Lung (tissue), 12 donors: ENCODE measurements around the gene TSPO2. TPM values are rescaled to one million over a fixed set of nuclear protein-coding genes. Genes with fewer than 3 reads are reported as not detected.
A peak's percentile ranks its signal among the peaks of the same experiment; 100 is the strongest.

Experiments used
- ATAC-seq: fragments of 200-7000 bp; cut with Tn5 transposase; one replicate; pipeline ENCODE4 v1.9.1; 2020; ENCODE audit warnings: moderate number of reproducible peaks; ENCODE audit not compliant: insufficient read depth, low FRiP score
- DNase-seq, 3 donors: peaks; one replicate each; pipeline ENCODE4 v3.0.0-alpha.2; 2013 to 2017
- H3K27ac ChIP-seq, 2 donors: one replicate each; pipeline ENCODE4 v1.5.1; 2013; ENCODE audit warnings: mild to moderate bottlenecking in 2 of 2, moderate library complexity in 2 of 2, control low read depth in 1 of 2, inconsistent platforms in 1 of 2, low read depth in 1 of 2, low read length in 1 of 2
- H3K27me3 ChIP-seq, 3 donors: one replicate each; pipeline ENCODE4 v1.5.1; 2013; ENCODE audit warnings: low read length in 2 of 3; ENCODE audit not compliant: control insufficient read depth in 3 of 3, insufficient read depth in 3 of 3
- H3K36me3 ChIP-seq, 4 donors: one replicate each; pipeline ENCODE4 v1.5.1; 2013; ENCODE audit warnings: low read length in 4 of 4, mild to moderate bottlenecking in 1 of 4, moderate library complexity in 1 of 4; ENCODE audit not compliant: control insufficient read depth in 4 of 4, insufficient read depth in 4 of 4
- H3K4me1 ChIP-seq, 5 donors: one replicate each; pipeline ENCODE4 v1.5.1; 2013; ENCODE audit warnings: low read length in 5 of 5, mild to moderate bottlenecking in 2 of 5, moderate library complexity in 1 of 5; ENCODE audit not compliant: control insufficient read depth in 5 of 5, insufficient read depth in 5 of 5
- H3K4me3 ChIP-seq: one replicate; pipeline ENCODE4 v1.5.1; 2013; ENCODE audit warnings: mild to moderate bottlenecking, control low read depth, moderate library complexity
- H3K9ac ChIP-seq, 2 donors: one replicate each; pipeline ENCODE4 v1.5.1; 2013; ENCODE audit warnings: low read length in 2 of 2, control low read depth in 1 of 2; ENCODE audit not compliant: insufficient read depth in 1 of 2
- H3K9me3 ChIP-seq, 4 donors: one replicate each; pipeline ENCODE4 v1.5.1; 2013; ENCODE audit warnings: low read length in 3 of 4, mild to moderate bottlenecking in 1 of 4, moderate library complexity in 1 of 4; ENCODE audit not compliant: control insufficient read depth in 4 of 4, insufficient read depth in 3 of 4
- CTCF ChIP-seq: IDR thresholded peaks from 2 replicates; pipeline ENCODE4 v1.5.1; 2012; ENCODE audit warnings: mild to moderate bottlenecking; ENCODE audit errors: control extremely low read depth, extremely low read depth
- WGBS, 2 donors: extraction: QIAGEN DNeasy Blood & Tissue Kit; methylation state at CpG; one replicate each; pipeline ENCODE4 v1.1.7; 2013; 5-methylcytosine and 5-hydroxymethylcytosine counted together
- polyA plus RNA-seq, 2 donors: library from polyadenylated mRNA; stranded (reverse); fragments of 200-250 nt; gene quantifications; one replicate each; pipeline ENCODE4 v1.2.1, GENCODE V29; 2013
- total RNA-seq, 2 donors: library from RNA; depleted of rRNA in 1 of 2; stranded (reverse); fragments of >200 nt in 1 of 2; gene quantifications; one replicate each; pipeline ENCODE4 v1.2.1, GENCODE V29; 2014 to 2021
- donor health status: control.
- donor health status: control.
- donor health status: Bipolar disorder and iron deficiency.
- donor health status: healthy.
- donor health status: DM: yes; HTN: yes; CAD: no.

Gene TSPO2
- total and polyA plus RNA-seq, 4 donors, result 0.07 to 0.57 TPM; not detected in 2

GRCh38 chr6:41073203-41073967 lies 31.1 kb downstream of the TSPO2 start:
- Histone ChIP-seq H3K9ac (peak overlapping the region; percentile 87 to 93), H3K4me3 (peak overlapping the region; percentile 98), H3K27me3 (no peaks in the 10 kb centered on the region), H3K36me3 (peaks cover 0 to 3% (median 2%) of the 10 kb centered on the region in 4 donors), H3K4me1 (peaks cover 0 to 40% (median 15%) of the 10 kb centered on the region in 5 donors), H3K9me3 (peaks cover 0 to 2% (median 0%) of the 10 kb centered on the region in 4 donors), H3K27ac (peak overlapping the region; percentile 94 to 100)
- ATAC-seq (peak; percentile 10), DNase-seq (peak; percentile 90 to 93 (median 93))
- no peak for TF ChIP-seq CTCF
- WGBS, 2 donors, result 0 to 1% methylated on average over 59 to 74 of the region's 74 CpGs

DNA sequence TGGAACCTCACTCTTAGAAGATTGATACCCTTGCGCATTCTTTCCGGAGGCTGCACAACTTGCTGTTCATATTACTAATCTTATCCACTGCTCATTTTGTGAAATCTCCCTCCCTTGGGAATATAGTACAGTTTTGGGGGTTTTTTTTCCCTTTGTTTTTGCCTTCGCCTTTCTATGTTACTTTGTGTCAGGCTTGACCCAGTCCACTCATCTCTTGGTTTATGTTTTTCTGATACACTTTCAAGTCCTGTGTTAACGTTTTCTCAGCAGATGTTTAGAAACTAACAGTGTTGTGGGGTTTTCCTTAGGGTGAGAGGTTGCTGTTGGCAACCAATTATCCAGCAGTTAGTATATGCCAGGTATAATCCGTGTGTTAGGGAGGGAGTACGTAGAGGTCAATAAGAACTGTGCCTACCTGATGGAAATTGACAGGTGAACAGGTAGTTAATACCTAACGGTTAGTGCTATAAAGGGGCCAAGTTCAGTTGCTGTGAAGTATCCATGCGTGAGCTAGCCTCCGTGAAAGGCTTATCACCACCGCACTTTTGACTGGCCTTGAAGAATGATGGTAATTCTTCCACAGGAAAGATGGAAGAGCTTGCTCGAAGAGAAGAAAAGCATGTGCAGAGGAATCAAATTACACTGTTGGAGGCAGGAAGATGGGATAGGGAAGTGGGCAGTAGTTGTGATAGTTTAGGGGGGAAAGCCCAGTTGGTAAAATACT lies 31.9 kb downstream of the TSPO2 start:
- Histone ChIP-seq H3K4me3 (peak overlapping the region; percentile 98), H3K27me3 (no peaks in the 10 kb centered on the region), H3K9me3 (peaks cover 0 to 2% (median 0%) of the 10 kb centered on the region in 4 donors), H3K36me3 (peaks cover 2 to 4% (median 3%) of the 10 kb centered on the region in 4 donors), H3K27ac (peak overlapping the region; percentile 94 to 100), H3K4me1 (peaks cover 0 to 40% (median 15%) of the 10 kb centered on the region in 5 donors), H3K9ac (peak overlapping the region; percentile 87 to 93)
- whole genome bisulfite sequencing, 2 donors, result 7 to 9% methylated on average over 11 of the region's 11 CpGs
- no peak for TF ChIP-seq CTCF
- ATAC-seq, result no peak
- peak in 2 of 3 donors; percentile 58 to 59 for DNase-seq

- no peak for ATAC-seq
- H3K4me1 ChIP-seq, result peaks cover 0 to 40% (median 15%) of the 10 kb centered on the region in 5 donors
These were observed 32.6 kb downstream of the TSPO2 start for GRCh38 chr6:41074692-41075436.

More at GRCh38 chr6:41074692-41075436, 32.6 kb downstream of the TSPO2 start:
- H3K9ac ChIP-seq, result no peak overlapping the region
- no peak overlapping the region for H3K4me3 ChIP-seq
- peak overlapping the region in 1 of 2 donors; percentile 100 for H3K27ac ChIP-seq
- no peak for TF ChIP-seq CTCF
- H3K9me3 ChIP-seq, result peaks cover 0 to 2% (median 0%) of the 10 kb centered on the region in 4 donors
- peaks cover 4 to 8% (median 6%) of the 10 kb centered on the region in 4 donors for H3K36me3 ChIP-seq
- no peak for DNase-seq
- 43 to 62% methylated on average over 11 of the region's 11 CpGs for WGBS, 2 donors
- no peaks in the 10 kb centered on the region for H3K27me3 ChIP-seq
